G401 (cell line): Measurements from ENCODE around the gene INPP5J. TPM values are rescaled to one million over a fixed set of nuclear protein-coding genes. Genes with fewer than 3 reads are reported as not detected.
A peak's percentile ranks its signal among the peaks of the same experiment; 100 is the strongest.
"Not testable (repeated sequence)": the region's sequence is repeated elsewhere in the genome, so short reads cannot be mapped to it uniquely, and the experiment has no call there.

ENCODE experiments used
- DNase-seq: peaks from one replicate; pipeline ENCODE4 v3.0.0-alpha.2; 2015; ENCODE audit warnings: low spot score
- in situ Hi-C: cut with HindIII; loops from 2 replicates; pipeline ENCODE4 v1.10.0; 2016; ENCODE audit warnings: low sequenced_read_pairs, mixed read lengths
- total RNA-seq: library from RNA; depleted of rRNA; stranded (reverse); fragments of >200 nt; shearing (Covaris generic); gene quantifications from 2 replicates; pipeline ENCODE4 v1.2.3, GENCODE V29; 2014

Gene INPP5J
- total RNA-seq, 1 experiment from 2014 or later: 3.0 TPM

DNA sequence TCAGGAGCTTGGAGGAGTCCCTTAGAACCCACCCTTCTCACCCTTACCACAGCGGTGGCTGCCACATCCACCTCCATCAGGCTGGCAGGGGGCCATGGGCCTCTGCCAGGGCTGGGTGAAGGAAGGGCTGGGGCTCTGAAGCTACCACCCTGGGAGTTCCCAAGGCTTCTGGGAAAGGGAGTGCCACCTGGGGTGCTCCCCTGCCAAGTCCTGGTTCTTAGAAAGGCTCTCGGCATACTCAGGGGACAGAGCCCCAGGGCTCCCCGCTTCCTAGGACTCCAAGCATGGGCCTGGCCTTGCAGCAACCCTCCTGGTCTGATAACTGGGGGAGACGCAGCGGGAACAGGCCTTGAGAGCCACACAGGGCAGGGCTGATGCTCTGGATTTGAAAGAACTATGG, 18.0 kb downstream of the INPP5J start:
- no peak for DNase-seq
- in situ Hi-C loops: no loop called here

DNA sequence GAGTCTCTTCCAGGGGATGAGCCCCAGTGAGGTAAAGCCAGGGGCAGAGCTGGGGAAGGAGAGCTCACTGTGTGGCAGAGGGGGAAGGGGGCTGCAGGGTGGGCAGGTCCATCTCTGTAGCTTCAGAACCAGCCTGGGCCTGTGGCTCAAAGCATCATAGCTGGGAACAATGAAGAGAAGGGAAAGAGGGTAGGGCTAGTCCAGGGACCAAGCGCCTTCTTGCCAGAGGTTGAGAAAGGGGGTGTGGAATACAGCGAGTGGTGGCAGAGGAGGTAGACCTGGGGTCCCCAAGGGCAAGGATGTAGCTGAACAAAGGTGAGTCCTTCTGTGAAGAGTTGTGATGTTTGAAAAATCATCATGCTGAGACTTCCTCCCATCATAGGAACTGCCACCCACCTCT, 18.8 kb downstream of the INPP5J start:
- in situ Hi-C loops: no loop called here
- DNase-seq: no peak

DNA sequence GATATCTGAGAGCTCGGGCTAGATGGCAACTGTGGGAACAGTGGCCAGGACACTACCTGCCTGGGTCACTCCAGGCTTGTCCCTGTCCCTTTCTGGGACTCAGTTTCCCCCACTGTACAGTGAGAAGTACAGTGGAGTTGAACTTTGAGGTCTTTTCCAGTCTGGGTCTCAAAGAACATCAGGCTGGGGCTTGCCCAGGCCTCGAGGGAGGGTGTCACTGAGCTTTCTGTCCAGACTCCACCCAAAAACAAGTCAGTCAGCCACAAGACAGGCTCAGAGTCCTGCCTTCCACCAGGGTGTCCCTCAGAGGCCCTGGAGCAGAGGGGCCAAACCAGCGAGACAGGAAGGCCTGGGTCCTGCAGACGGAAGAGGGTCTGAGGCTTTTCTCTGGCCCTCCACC, 19.5 kb downstream of the INPP5J start:
- DNase-seq: no peak
- in situ Hi-C loops: no loop called here

DNA sequence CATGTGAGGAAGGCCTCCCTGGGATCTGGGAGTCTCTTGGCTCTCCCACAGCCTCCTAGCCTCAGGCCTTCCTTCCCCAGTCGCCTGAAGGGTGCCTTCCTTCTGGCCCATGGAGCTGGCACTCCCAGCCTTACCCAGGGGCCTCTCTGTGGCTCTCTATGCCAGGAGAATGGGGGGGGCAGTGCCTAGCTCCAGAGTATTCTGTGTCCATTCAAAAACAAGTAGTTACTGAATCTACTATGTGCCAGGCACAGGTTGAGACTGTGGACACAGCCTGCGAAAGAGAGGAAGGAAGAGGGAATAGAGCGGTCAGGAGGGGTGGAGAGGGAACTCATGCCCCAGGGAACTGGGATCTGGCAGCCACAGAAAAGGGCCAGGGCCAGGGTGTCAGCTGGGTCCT, 20.3 kb downstream of the INPP5J start:
- in situ Hi-C loops: no loop called here
- no peak for DNase-seq

DNA sequence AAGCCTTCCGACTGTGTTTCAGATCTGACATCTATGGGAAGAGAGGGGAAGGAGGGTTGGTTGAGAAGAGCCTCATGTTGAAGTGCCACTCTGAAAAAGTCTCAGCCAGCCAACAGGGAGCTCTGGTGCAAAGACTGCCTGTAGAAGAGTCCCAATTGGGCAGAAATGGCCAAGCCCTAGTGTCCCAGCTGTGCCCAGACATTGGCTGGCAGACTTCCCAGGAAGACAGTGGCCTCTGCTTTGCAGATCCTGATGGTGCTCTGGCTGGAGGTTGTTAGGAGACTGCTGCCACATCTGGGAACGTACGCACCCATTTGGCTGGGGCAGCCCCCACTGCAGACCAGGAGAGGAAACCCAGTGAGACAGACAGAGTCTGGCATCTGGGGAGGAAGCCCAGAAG, 20.8 kb downstream of the INPP5J start:
- in situ Hi-C loops: no loop called here
- DNase-seq: no peak

DNA sequence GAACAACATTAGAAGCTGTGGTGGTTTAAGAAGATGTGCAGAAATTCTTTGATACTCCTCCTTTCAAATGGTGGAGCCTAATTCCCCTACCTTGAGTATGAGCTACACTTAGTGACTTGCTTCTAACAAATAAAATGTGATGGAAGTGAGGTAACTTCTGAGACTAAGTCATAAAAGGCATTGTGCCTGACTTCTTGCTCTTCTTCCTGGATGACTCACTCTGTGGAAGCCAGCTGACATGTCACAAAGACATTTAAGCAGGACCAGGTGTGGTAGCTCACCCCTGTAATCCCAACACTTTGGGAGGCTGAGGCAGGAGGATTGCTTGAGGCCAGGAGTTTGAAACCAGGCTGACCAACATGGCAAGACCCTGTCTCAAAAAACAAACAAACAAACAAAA, 21.5 kb downstream of the INPP5J start:
- no peak for DNase-seq
- in situ Hi-C loops: no loop called here

DNA sequence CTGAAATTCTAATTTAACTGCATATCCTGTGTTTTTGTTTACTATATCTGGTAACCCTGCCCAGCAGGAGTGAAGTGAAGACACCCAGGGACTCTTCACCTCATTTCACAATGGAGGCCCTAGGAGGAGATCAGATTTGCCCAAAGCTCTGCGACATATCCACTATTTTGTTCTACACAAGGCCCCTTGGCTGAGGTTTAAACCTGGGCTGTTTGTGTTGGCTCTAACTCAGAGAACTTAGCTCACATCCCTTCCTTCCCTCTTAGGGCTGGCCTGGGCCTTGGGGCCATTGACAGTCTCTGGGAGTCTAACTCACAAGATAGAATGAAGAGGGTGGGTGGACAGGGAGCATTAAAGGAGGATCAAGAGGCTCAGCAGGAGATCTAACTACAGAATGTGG, 25.7 kb downstream of the INPP5J start:
- no peak for DNase-seq
- in situ Hi-C loops: no loop called here

DNA sequence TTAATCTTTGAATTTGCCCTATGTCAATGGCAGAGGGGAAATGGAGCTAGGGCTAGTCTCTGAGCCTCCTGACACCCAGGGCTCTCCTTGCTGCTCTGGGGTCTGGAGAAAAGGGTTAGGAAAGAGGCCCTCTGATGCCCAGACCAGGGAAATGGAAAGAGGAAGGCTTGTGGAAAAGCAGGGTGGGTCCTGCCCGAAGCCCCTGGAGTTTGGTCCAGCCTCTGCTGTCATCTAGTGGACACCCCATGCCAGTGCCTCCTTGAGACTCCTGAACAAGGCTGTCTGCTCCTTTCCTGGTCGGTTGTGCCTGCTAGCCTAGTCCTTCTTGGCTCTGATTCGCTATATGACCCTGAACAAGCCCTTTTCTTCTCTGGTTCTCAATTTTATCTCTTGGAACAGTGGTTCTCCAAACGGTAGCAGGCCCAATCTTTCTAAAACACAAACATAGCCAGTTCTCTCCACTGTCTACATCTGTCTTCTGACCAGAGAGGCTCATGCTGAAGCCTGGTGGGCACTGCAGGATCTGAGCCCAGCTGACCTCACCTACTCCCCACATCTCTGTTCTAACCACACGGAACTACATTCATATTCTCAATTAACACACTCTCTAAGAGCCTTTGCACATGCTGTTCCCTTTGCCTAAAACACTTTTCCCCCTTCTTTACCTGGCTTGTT, 26.3 kb downstream of the INPP5J start:
- in situ Hi-C loops: no loop called here
- peak; percentile 86 for DNase-seq

DNA sequence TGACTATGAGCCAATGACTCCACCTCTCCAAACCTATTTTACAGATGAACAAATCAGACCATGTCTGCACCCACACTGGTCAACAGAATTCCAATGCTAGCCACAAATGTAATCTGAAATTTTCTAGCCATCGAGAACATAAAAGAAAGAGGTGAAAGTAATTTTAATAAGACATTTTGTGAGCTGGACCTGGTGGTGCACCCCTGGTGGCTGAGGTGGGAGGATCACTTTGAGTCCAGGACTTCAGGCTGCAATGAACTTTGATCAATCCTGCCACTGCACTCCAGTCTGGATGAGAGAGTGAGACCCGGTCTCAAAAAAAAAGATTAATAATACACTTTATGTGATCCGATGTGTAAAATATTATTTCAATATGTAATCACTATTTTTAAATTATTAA, 27.8 kb downstream of the INPP5J start:
- no peak for DNase-seq
- in situ Hi-C loops: no loop called here

DNA sequence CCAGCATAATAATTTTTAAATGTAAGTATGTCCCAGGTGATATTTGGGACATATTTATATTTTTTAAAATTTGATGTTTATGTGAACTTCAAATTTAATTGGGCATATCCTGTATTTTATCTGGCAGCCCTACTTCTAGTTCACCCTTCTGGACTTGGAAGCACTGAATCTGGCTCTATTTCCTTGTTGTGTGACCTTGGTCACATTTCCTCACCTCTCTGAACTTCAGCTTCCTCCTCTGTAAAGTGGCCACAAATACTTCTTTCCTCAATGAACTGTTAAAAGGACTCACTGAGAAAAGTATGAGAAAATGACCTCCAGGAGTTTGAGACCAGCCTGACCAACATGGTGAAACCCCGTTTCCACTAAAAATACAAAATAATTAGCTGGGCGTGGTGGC, 29.1 kb downstream of the INPP5J start:
- in situ Hi-C loops: no loop called here
- DNase-seq: no peak

DNA sequence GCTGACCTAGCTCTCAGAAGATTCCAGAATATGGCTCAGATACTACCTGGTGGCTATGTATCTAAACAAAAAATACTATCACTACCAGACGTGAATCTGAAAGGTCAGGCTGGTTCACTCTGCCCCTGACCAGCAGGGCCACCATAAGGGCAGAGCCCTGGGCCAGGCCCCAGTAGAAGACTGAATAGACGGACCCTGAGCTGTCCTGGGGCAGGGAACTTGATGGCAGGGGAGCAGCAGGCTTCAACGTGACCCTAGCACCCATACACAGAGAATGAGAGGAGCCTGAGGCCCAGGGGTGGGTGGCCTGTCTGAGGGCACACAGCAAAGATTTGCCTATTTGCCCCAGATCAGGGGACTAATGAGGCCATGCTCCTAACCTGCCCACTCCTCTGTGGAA, 30.6 kb downstream of the INPP5J start:
- in situ Hi-C loops: no loop called here
- DNase-seq: no peak

DNA sequence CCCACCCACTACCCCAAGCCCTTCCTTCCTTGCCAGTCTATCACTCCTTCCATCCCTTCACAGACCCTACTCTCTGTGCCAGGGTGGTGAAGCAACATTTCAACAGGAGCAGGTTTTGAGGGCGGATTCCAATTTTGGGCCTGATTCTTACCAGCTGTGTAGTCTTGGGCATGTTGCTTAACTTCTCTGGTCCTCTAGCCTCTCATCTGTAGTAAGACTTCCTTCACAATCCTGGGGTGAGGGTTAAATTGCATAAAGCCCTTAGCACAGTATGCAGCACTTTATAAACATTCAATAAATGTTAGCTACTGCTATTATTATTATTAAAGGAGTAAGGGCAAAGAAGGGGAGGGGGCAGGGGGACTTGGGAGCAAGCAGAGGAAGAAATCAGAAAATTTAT, 32.2 kb downstream of the INPP5J start:
- DNase-seq: no peak
- in situ Hi-C loops: no loop called here

DNA sequence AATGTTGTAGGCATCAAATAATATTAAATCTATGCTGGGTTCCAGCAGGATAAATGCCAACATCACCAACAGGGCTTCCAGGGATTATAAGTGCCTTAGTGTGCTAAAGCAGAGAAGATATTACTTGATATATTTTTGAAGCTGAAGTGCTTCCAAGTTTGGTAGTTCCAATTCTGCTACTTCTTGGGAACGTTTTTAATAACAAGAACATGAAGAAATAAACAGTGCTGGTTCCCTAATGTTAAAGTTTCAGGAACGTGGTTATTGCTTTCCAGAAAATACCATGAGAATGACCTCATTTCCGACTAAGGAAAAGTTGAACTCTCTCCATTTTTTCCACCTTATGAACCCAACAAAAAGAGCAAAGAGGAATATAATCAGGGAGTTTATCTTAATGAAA, 32.7 kb downstream of the INPP5J start:
- no peak for DNase-seq
- in situ Hi-C loops: no loop called here

DNA sequence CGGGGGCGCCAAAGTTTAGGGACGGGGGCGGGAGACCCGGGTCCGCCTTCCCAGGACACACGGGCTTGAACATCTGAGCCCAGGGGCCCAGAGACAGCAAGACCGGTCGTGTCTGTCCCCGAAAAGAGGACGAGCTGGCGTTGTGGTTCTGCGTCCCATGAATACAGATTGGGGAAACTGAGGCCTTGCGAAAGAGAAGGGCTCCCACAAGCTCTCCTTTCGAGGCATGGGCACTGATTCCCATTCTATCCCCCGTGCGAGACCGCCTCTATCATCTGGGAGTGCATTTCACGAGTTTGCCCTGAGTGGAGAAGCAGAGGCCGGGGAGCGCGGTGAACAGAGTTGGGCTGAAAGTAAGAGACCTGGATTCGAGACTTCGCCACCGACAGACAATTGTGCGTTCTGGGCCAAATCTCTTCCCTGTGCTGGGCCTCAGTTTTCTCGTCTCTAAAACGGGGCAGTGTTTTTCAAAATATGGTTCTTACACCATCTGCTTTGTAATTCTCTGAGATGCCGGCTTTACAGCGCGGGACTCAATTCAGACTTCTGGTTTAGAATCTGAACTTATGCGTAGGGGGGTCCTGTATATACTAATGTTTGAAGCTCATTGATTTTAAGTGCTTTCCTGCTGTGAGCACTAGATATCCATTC, 37.7 kb downstream of the INPP5J start:
- peak; percentile 39 for DNase-seq
- in situ Hi-C loops: no loop called here

DNA sequence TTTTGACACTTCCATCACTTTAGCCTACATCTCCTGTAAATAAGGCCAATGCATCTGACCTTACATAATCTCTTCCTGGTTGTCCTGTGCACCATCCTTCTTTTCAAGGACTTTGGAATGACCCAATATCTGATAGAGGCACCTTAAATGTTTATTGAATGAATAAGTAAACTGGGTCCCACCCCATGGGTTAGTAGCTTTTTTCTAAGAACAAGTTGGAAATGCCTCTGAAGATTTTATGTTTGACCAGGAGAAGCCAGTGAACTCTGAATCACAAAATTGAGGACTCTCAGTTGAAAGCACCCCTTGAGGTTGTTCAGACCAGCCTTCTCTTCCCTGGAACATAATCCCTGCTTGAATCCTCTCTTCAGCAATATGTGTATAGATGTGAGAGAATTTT, 38.6 kb downstream of the INPP5J start:
- no peak for DNase-seq
- in situ Hi-C loops: no loop called here

DNA sequence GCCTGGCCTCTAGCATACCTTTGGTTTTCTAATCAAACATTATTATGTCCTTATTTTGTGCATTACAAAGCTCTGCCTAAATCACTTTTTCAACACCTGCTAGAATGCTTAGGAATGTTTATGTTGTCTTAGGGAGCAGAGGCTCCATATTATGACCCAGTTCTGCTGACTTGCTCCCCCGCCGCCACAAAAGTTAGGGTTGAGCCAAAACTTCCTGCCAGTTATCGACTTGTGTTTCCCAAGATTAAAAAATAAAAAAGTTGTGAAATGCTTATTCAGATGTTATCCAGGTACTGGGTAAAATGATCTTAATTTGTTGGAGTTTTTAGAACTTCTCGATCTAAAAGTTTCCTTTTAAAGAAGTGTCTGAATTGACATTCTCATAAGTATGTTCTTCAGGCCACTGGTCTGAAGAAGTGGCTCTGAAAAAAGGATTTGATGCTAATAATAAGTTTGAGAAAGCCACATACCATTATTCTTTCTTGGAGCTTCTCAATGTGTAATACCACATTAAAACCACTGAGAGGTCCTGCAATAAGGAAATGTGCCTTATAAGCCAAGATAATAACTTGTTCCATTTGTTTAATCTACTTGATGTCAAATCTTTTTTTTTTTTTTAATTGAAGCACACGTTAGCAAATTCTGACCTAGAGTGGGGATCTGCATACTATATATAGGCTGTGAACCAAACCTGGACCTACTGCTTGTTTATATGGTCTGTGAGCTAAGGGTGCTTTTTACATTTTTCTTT, 39.4 kb downstream of the INPP5J start:
- no peak for DNase-seq
- in situ Hi-C loops: no loop called here

DNA sequence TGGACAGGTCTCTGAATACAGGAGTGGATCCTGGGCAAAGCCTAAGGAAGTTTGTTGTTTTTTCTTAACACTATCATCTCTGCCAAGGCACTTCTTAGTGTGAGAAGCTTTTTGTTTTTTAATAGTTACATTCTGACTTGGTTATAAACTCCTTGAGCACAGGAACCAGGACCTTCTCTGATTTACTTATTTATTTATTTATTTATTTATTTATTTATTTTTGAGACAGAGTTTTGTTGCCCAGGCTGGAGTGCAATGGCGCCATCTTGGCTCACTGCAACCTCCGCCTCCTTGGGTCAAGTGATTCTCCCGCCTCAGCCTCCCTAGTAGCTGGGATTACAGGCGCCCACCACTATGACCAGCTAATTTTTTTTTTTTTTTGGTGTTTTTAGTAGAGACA, 48.2 kb downstream of the INPP5J start:
- in situ Hi-C loops: loop anchor here (5.0 kb wide), 1 partner anchor 54 kb away; no protein-coding TSS in a partner anchor
- no peak for DNase-seq

DNA sequence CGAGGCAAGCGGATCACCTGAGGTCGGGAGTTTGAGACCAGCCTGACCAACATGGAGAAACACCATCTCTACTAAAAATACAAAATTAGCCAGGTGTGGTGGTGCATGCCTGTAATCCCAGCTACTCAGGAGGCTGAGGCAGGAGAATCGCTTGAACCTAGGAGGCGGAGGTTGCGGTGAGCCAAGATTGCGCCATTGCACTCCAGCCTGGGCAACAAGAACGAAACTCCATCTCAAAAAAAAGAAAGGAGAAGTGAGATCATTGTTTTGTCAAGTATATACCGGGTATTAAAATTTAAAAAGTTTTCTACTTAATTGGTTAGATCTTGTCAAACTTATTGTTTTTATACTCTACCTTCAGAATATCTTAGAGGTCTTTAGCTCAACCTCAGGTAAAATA, 49.0 kb downstream of the INPP5J start:
- in situ Hi-C loops: loop anchor here (5.0 kb wide), 1 partner anchor 54 kb away; no protein-coding TSS in a partner anchor
- not testable (repeated sequence) for DNase-seq

DNA sequence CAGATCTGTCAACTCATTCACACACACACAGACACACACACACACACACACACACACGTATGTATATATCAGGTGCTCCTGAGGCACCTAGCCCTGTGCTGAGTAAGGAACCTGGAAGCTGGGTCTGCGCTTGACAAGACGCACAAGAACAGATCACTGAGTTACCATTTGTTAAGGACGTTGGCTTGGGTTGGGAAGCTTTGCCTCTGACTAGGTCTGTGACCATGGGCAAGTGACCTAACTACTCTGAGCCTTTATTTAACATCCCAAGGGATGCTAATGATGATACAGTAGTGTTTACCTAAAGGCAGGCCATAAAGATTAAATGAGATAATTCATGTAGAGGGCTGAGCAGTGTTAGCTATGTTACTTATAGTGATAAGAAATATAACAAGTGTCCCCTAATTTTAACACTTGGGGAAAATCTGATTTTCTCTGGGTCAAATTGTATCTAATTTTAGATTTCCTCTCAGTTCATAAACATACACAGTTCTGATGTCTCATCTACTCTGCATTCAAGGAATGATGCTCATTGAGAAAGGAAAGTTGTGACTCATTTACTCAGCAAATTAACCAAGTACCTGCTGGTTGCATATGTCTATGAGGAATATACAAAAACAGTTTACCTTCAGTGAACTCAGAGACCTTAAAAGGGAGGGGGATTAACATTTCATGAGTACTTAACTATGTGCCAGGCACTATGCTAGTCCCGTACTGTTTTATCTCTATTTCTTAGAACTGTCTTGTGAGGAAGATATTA, 50.8 kb downstream of the INPP5J start:
- DNase-seq: no peak

DNA sequence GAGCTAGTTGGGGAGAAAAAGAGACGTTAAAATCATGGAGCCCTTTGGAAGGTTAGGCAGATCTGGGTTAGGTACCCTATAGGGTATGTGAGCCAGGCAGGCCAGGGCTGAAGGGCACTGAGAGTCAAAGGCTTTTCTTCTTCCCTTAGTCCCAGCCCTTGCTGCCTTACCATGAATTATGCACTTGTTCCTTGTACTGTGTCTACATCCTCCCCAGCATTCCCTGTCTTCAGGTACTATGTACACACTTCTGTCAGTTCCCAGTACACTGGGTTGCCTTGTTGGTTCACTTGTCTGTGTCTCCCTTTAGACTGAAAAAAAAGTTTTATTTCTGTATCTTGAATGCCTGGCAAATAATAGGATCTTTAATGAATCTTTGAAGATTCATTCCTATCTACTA, 54.2 kb downstream of the INPP5J start:
- no peak for DNase-seq
- in situ Hi-C loops: no loop called here

More for the DNA sequence above, 50.8 kb downstream of the INPP5J start:
- in situ Hi-C loops: loop anchor here (5.0 kb wide), 1 partner anchor 56 kb away; no protein-coding TSS in a partner anchor
